ENCODE data around the gene NAALADL2. TPM values are rescaled to one million over a fixed set of nuclear protein-coding genes. Genes with fewer than 3 reads are reported as not detected.

Gene NAALADL2
- total RNA-seq, 1 experiment from 2014 or later: 12.8 TPM

DNA sequence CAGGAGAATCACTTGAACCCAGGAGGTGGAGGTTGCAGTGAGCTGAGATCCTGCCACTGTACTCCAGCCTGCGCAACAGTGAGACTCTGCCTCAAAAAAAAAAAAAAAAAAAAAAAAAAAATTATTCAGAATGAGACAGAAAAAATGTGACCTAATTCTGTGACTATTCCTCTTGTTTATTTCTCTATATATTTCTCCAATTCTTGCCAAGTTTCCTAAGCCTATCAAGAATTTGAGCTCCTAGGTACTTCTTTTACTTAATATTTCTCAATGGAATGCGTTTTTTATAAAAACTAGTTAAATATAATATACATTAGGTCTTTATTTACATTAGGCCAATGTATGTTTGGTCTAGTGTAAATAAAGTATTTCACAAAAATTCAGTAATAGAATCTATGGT lies 86.8 kb downstream of the NAALADL2 start:
- Histone ChIP-seq H3K36me3 (ENCODE audit: low read depth) (no peaks in the 10 kb centered on the region), H3K27ac (no peak overlapping the region), H4K20me1 (ENCODE audit: insufficient read depth) (no peaks in the 10 kb centered on the region), H3K4me3 (no peak overlapping the region), H2AFZ (no peak overlapping the region), H3K9me2 (ENCODE audit: insufficient read depth) (no peaks in the 10 kb centered on the region), H3F3A (ENCODE audit: insufficient read depth, low read depth) (no peaks in the 10 kb centered on the region), H3K4me1 (replicated peaks; ENCODE audit: insufficient read depth) (peaks cover 6% of the 10 kb centered on the region; the same call in 1 of the 2 replicates), H3K9me3 (ENCODE audit: insufficient read depth, low read depth) (peaks cover 8% of the 10 kb centered on the region; the same call in 1 of the 2 replicates), H3K27me3 (ENCODE audit: insufficient read depth, low read depth) (no peaks in the 10 kb centered on the region), H3K4me2 (no peak overlapping the region), H3K79me2 (ENCODE audit: low read depth) (no peaks in the 10 kb centered on the region)
- TF ChIP-seq, protein P1, sequence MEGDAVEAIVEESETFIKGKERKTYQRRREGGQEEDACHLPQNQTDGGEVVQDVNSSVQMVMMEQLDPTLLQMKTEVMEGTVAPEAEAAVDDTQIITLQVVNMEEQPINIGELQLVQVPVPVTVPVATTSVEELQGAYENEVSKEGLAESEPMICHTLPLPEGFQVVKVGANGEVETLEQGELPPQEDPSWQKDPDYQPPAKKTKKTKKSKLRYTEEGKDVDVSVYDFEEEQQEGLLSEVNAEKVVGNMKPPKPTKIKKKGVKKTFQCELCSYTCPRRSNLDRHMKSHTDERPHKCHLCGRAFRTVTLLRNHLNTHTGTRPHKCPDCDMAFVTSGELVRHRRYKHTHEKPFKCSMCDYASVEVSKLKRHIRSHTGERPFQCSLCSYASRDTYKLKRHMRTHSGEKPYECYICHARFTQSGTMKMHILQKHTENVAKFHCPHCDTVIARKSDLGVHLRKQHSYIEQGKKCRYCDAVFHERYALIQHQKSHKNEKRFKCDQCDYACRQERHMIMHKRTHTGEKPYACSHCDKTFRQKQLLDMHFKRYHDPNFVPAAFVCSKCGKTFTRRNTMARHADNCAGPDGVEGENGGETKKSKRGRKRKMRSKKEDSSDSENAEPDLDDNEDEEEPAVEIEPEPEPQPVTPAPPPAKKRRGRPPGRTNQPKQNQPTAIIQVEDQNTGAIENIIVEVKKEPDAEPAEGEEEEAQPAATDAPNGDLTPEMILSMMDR (conservative IDR thresholded peaks at IDR 0.05): no peak
- no peak for TF ChIP-seq EZH2 (IDR thresholded peaks at IDR 0.05; ENCODE audit: low read depth)
- no peak for DNase-seq
- intact Hi-C loops (cut with micrococcal nuclease; ENCODE audit: unreplicated experiment): no loop called here
- ChIA-PET POLR2A (ENCODE audit: unreplicated experiment) (no interaction called here), CTCF (no interaction called here)
- no TSS peak for BruUV-seq (replicated peaks)

DNA sequence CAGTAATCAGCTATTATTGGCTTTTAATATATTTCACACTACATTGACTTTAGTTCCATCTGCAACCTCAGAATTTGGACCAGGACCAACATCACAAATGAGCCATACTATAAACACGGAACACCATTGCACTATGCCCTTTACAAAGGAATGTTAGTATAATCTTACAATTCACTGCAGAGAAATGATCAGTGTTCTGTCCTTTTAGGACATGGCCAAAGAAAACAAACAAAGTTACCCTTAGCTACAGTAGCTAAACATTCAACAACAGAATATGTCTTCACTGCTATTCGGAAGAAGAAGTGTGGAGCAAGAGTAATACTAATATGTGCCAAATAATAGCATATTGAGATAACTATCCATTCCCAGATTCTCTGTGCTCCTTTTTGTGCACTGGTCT lies 90.4 kb downstream of the NAALADL2 start:
- Histone ChIP-seq H3K27ac (no peak overlapping the region), H3K4me3 (no peak overlapping the region), H3K79me2 (ENCODE audit: low read depth) (no peaks in the 10 kb centered on the region), H3K4me1 (replicated peaks; ENCODE audit: insufficient read depth) (peaks cover 13% of the 10 kb centered on the region; the same call in 1 of the 2 replicates), H3K27me3 (ENCODE audit: insufficient read depth, low read depth) (no peaks in the 10 kb centered on the region), H2AFZ (no peak overlapping the region), H3K36me3 (ENCODE audit: low read depth) (no peaks in the 10 kb centered on the region), H3F3A (ENCODE audit: insufficient read depth, low read depth) (no peaks in the 10 kb centered on the region), H3K9me3 (ENCODE audit: insufficient read depth, low read depth) (peaks cover 8% of the 10 kb centered on the region; the same call in 1 of the 2 replicates), H3K4me2 (no peak overlapping the region), H3K9me2 (ENCODE audit: insufficient read depth) (no peaks in the 10 kb centered on the region), H4K20me1 (ENCODE audit: insufficient read depth) (no peaks in the 10 kb centered on the region)
- no TSS peak for BruUV-seq (replicated peaks)
- POLR2A ChIA-PET (ENCODE audit: unreplicated experiment): no interaction called here
- TF ChIP-seq EZH2 (IDR thresholded peaks at IDR 0.05; ENCODE audit: low read depth): no peak
- TF ChIP-seq, protein P1 (conservative IDR thresholded peaks at IDR 0.05): no peak
- peak; percentile 10 to 35 for DNase-seq
- intact Hi-C loops (cut with micrococcal nuclease; ENCODE audit: unreplicated experiment): loop anchor here (1.0 kb wide), 1 partner anchor 86 kb away; no protein-coding TSS in a partner anchor
- CTCF ChIA-PET: no interaction called here

DNA sequence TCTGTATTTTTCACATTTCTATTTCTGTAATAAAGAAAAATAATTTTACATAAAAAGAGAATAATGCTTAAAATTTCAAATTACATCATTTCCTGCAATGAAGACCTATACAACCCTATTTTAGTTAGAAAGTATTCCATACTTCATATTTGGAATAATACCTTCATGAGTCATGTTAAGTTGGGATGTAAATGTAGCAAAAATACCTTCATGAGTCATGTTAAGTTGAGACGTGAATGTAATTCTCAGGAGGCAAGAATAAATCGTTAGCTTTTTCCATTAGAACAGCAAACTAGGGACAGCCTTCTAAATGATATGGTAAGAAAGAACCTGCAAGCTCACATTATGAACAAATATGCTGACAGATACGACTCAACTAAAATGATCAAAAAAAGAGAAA lies 91.9 kb downstream of the NAALADL2 start:
- CTCF ChIA-PET: no interaction called here
- POLR2A ChIA-PET (ENCODE audit: unreplicated experiment): no interaction called here

More for the DNA sequence above, 91.9 kb downstream of the NAALADL2 start:
- Histone ChIP-seq H3K27me3 (ENCODE audit: insufficient read depth, low read depth) (no peaks in the 10 kb centered on the region), H3F3A (ENCODE audit: insufficient read depth, low read depth) (peaks cover 12% of the 10 kb centered on the region), H3K36me3 (ENCODE audit: low read depth) (no peaks in the 10 kb centered on the region), H3K4me1 (replicated peaks; ENCODE audit: insufficient read depth) (peaks cover 24% of the 10 kb centered on the region), H3K9me2 (ENCODE audit: insufficient read depth) (no peaks in the 10 kb centered on the region), H3K27ac (peak overlapping the region; percentile 10), H2AFZ (no peak overlapping the region), H4K20me1 (ENCODE audit: insufficient read depth) (no peaks in the 10 kb centered on the region), H3K4me2 (no peak overlapping the region), H3K9me3 (ENCODE audit: insufficient read depth, low read depth) (peaks cover 8% of the 10 kb centered on the region; the same call in 1 of the 2 replicates), H3K4me3 (no peak overlapping the region), H3K79me2 (ENCODE audit: low read depth) (no peaks in the 10 kb centered on the region)
- no peak for TF ChIP-seq EZH2 (IDR thresholded peaks at IDR 0.05; ENCODE audit: low read depth)
- TF ChIP-seq, protein P1 (conservative IDR thresholded peaks at IDR 0.05): no peak
- DNase-seq: peak in 1 of 2 experiments; percentile 87
- intact Hi-C loops (cut with micrococcal nuclease; ENCODE audit: unreplicated experiment): loop anchor here (10.0 kb wide), 4 partner anchors 204 to 826 kb away; no protein-coding TSS in a partner anchor
- BruUV-seq (replicated peaks): no TSS peak
